Activated T-helper 2 cell treated with anti-CD3 and anti-CD28 coated beads, Interferon-gamma antibody, Interleukin-2, Interleukin-4, amounts not matched to agents 10 μg/mL and 5 μg/mL and 100 μg/mL, durations not matched to agents 14 hours and 24 hours and 36 hours (primary cell): ENCODE data around the gene FAM3D. TPM values are rescaled to one million over a fixed set of nuclear protein-coding genes. Genes with fewer than 3 reads are reported as not detected.

Experiments
- DNase-seq: peaks from one replicate; pipeline ENCODE4 v3.0.0; 2021; ENCODE audit warnings: low spot score
- H3K27ac Mint-ChIP-seq: one replicate; pipeline ENCODE4 v1.8.0; 2021; ENCODE audit warnings: mixed read lengths
- H3K27me3 Mint-ChIP-seq: one replicate; pipeline ENCODE4 v1.8.0; 2021; ENCODE audit warnings: low read depth, mixed read lengths
- H3K36me3 Mint-ChIP-seq: one replicate; pipeline ENCODE4 v1.8.0; 2021; ENCODE audit warnings: low read depth, mixed read lengths
- H3K4me1 Mint-ChIP-seq: one replicate; pipeline ENCODE4 v1.8.0; 2021; ENCODE audit warnings: low read depth, mixed read lengths
- H3K4me3 Mint-ChIP-seq: one replicate; pipeline ENCODE4 v1.8.0; 2021; ENCODE audit warnings: low read depth, mild to moderate bottlenecking, moderate library complexity, mixed read lengths
- H3K9me3 Mint-ChIP-seq: one replicate; pipeline ENCODE4 v1.8.0; 2021; ENCODE audit warnings: mixed read lengths
- intact Hi-C: fragments of 100-400 bp; cut with micrococcal nuclease; formaldehyde crosslinking; loops from one replicate; pipeline ENCODE4 v1.15.1; 2023
- total RNA-seq: library from RNA; stranded (reverse); gene quantifications from 2 replicates; pipeline ENCODE4 v1.2.3, GENCODE V29; 2022

The FAM3D gene
- total RNA-seq, 1 donor from 2014 or later, result not detected

GRCh38 chr3:58588030-58588614, 78.5 kb downstream of the FAM3D start:
- Mint-ChIP-seq H3K9me3 (no peaks in the 10 kb centered on the region), H3K4me3 (no peak overlapping the region), H3K27me3 (peaks cover 55% of the 10 kb centered on the region), H3K4me1 (peaks cover 11% of the 10 kb centered on the region), H3K36me3 (no peaks in the 10 kb centered on the region), H3K27ac (no peak overlapping the region)
- intact Hi-C loops, result no loop called here
- DNase-seq, result no peak

- Mint-ChIP-seq H3K27ac (no peak overlapping the region), H3K9me3 (no peaks in the 10 kb centered on the region), H3K4me3 (no peak overlapping the region), H3K27me3 (peaks cover 62% of the 10 kb centered on the region), H3K36me3 (no peaks in the 10 kb centered on the region), H3K4me1 (peaks cover 11% of the 10 kb centered on the region)
- intact Hi-C loops, result no loop called here
- DNase-seq, result no peak
These were observed 79.8 kb downstream of the FAM3D start for GRCh38 chr3:58586776-58587192.

GRCh38 chr3:58585994-58586393, 80.6 kb downstream of the FAM3D start:
- intact Hi-C loops, result no loop called here
- Mint-ChIP-seq H3K4me1 (peaks cover 11% of the 10 kb centered on the region), H3K27me3 (peaks cover 68% of the 10 kb centered on the region), H3K9me3 (no peaks in the 10 kb centered on the region), H3K4me3 (peak overlapping the region; percentile 81), H3K36me3 (no peaks in the 10 kb centered on the region), H3K27ac (no peak overlapping the region)
- no peak for DNase-seq

GRCh38 chr3:58585005-58585786, 81.4 kb downstream of the FAM3D start:
- peak; percentile 24 for DNase-seq
- no peak overlapping the region for H3K27ac Mint-ChIP-seq
- peaks cover 66% of the 10 kb centered on the region for H3K27me3 Mint-ChIP-seq
- H3K36me3 Mint-ChIP-seq, result no peaks in the 10 kb centered on the region
- H3K4me1 Mint-ChIP-seq, result peaks cover 11% of the 10 kb centered on the region
- peak overlapping the region; percentile 81 for H3K4me3 Mint-ChIP-seq
- intact Hi-C loops, result no loop called here
- no peaks in the 10 kb centered on the region for H3K9me3 Mint-ChIP-seq

GRCh38 chr3:58584690-58585004, 81.9 kb downstream of the FAM3D start:
- Mint-ChIP-seq H3K4me3 (peak overlapping the region; percentile 81), H3K4me1 (peaks cover 11% of the 10 kb centered on the region), H3K9me3 (no peaks in the 10 kb centered on the region), H3K36me3 (no peaks in the 10 kb centered on the region), H3K27me3 (peaks cover 62% of the 10 kb centered on the region), H3K27ac (no peak overlapping the region)
- no peak for DNase-seq
- intact Hi-C loops, result no loop called here

Other genes starting within 250 kb of the FAM3D start
- 79.3 and 82.7 TPM in 2 replicates for gene PDHB, start 232.9 kb downstream of the FAM3D start, total RNA-seq
- gene KCTD6, start 174.7 kb downstream of the FAM3D start, total RNA-seq, result 7.2 and 8.7 TPM in 2 replicates
- not detected in 2 replicates for gene ACOX2, start 129.6 kb downstream of the FAM3D start, total RNA-seq
- not detected in 2 replicates for gene FAM107A, start 89.4 kb downstream of the FAM3D start, total RNA-seq